ENCODE measurements around the gene INPP5D.

INPP5D gene

DNA sequence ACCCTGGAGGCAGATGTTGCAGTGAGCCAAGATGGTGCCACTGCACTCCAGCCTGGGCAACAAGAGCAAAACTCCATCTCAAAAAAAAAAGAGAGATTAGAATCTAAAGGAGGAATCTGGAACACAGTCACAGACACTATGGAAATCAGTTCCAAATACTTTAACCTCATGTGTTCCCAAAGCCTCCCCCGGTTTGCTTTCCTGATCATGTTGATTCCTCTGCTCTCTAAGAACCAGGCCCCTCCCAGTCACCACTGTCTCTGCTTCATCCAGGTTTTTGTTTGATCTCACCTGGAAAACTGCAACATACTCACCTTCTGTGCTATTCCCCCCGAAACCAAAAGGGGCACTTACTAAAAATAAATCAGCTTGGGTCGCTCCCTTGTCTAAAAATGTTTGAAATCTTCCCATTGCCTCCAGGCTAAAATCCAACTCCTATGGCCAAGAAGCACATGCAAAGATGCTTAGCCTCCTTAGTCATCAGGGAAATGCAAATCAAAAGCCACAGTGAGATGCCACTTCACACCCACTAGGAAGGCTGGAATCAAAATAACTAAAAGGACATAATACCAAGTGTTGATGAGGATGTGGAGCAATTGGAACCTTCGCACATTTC lies 33.8 kb upstream of the INPP5D start:
- no peak for DNase-seq (ENCODE audit: extremely low read depth, insufficient read length)
- Histone ChIP-seq H3K27me3 (replicated peaks; ENCODE audit: control insufficient read depth, insufficient read depth, low read length) (no peaks in the 10 kb centered on the region), H3K36me3 (ENCODE audit: control insufficient read depth, insufficient read depth, low read length) (no peaks in the 10 kb centered on the region), H3K4me3 (replicated peaks; ENCODE audit: low read depth, low read length) (no peak overlapping the region)
- TF ChIP-seq CTCF (IDR thresholded peaks at IDR 0.05; ENCODE audit: insufficient read depth, low read length, poor library complexity, severe bottlenecking) = no peak

- Histone ChIP-seq H3K27me3 (replicated peaks; ENCODE audit: control insufficient read depth, insufficient read depth, low read length) (no peaks in the 10 kb centered on the region; the same call in 1 of the 2 replicates), H3K36me3 (ENCODE audit: control insufficient read depth, insufficient read depth, low read length) (no peaks in the 10 kb centered on the region), H3K4me3 (replicated peaks; ENCODE audit: low read depth, low read length) (no peak overlapping the region)
- DNase-seq (ENCODE audit: extremely low read depth, insufficient read length) = no peak
- TF ChIP-seq CTCF (IDR thresholded peaks at IDR 0.05; ENCODE audit: insufficient read depth, low read length, poor library complexity, severe bottlenecking) = no peak
Observed at GRCh38 chr2:233029321-233029720, 30.8 kb upstream of the INPP5D start.

DNA sequence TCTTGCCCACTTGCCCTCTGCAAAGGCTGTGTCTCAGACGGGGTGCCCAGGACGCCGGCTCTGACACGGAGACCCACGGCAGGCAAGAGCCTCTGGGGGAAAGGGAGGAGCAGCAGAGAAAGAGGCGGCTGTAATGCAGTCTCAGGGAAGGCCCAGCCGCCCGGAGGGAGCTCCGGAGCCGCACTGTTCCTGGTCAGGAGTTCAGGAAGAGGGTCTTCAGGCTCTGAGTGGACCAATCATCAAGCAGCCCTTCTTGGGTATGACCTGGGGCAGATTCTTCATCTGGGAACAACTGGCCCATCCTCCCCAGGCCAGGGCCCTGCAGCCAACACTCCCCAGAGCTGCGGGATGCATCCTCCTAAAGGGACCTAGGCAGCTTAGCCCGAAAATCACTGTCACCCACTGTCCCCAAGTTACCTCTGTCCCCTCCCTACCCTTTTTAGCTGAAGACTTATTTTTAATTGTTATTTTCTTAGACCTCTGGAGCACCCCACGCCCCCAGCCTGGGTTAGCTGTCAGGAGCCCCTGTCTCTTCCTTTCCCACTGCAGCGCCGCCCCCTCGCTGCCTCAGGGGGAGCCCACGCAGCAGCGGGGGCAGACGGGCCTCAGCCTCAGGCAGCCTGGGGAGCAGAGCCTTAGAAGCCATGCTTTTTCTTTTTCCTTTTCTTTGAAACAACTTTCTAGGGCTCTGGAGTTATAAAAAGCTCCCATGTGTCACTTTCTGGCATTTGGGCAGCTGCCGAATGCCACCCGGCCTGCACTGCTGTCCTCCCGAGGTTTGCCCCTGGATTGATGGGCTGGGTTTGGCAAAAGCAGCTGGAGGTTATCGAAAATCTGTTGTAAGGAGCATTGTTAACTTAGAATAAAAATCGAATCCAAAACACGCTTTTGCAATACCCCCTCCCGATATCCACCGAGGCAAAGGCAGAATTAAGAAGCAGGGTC lies 28.3 kb upstream of the INPP5D start:
- DNase-seq (ENCODE audit: extremely low read depth, insufficient read length) = no peak
- Histone ChIP-seq H3K4me3 (replicated peaks; ENCODE audit: low read depth, low read length) (no peak overlapping the region), H3K27me3 (replicated peaks; ENCODE audit: control insufficient read depth, insufficient read depth, low read length) (no peaks in the 10 kb centered on the region; the same call in 1 of the 2 replicates), H3K36me3 (ENCODE audit: control insufficient read depth, insufficient read depth, low read length) (no peaks in the 10 kb centered on the region)
- no peak for TF ChIP-seq CTCF (IDR thresholded peaks at IDR 0.05; ENCODE audit: insufficient read depth, low read length, poor library complexity, severe bottlenecking)

- H3K4me3 ChIP-seq (replicated peaks; ENCODE audit: low read depth, low read length) = no peak within 1 kb of the TSS
Observed at GRCh38 chr2:233032551-233033320, 27.4 kb upstream of the INPP5D start, which contains the start of gene NEU2. Gene NEU2, plus strand, starts transcription at chr2:233032672. Its CDS starts 0 bp downstream, at chr2:233032672.

More at GRCh38 chr2:233032551-233033320, 27.4 kb upstream of the INPP5D start, which contains the start of gene NEU2:
- DNase-seq (ENCODE audit: extremely low read depth, insufficient read length) = no peak
- no peaks in the 10 kb centered on the region; the same call in 1 of the 2 replicates for H3K27me3 ChIP-seq (replicated peaks; ENCODE audit: control insufficient read depth, insufficient read depth, low read length)
- no peak for TF ChIP-seq CTCF (IDR thresholded peaks at IDR 0.05; ENCODE audit: insufficient read depth, low read length, poor library complexity, severe bottlenecking)
- no peaks in the 10 kb centered on the region for H3K36me3 ChIP-seq (ENCODE audit: control insufficient read depth, insufficient read depth, low read length)
